Kasumi-1 (cell line): ENCODE measurements around the gene TMEM273.

Experiments used
- DNase-seq, 2 experiments: peaks; one replicate each; lab custom pipeline; 2025; lab: John Stamatoyannopoulos, UW

TMEM273 gene

DNA sequence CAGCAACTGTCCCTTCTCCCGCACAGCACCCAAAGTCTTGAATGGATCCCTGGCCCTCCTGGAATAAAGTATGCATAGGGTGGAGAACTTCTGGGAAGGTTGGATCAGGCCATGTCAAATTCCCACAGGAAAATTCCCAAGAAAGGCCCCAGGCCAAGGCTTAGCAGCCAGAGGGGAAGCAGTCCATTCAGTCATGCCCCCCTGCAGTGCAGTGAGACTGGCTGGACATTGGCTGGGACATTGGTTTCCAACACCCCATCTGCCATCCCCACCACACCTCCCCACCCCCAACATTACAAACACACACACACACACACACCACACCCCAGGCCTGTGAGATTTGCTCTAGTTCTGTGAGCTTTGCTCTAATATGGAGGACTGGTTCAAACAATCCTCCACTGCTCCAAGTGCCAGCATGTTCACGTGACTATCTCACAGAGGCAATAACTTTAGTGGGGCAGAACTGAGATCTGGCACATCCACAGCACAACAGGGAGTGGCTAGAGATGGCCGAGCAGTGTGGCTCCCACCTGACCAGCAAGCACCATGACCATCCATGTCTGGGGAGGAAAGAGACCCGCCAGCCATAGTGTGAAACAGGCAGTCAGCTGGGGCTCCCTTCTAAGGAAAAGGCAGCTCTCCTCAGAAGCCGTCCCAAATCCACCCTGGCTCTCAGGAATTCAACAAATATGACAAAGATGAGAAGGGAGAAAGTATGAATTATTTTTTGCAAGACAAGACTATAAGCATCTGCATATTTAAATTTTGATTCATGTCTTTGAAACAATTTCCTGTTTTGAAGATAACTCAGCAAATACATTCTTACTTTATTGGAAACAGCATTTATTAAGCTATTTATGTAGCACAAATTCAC is 47.6 kb downstream of the TMEM273 start:
- no peak for DNase-seq

DNA sequence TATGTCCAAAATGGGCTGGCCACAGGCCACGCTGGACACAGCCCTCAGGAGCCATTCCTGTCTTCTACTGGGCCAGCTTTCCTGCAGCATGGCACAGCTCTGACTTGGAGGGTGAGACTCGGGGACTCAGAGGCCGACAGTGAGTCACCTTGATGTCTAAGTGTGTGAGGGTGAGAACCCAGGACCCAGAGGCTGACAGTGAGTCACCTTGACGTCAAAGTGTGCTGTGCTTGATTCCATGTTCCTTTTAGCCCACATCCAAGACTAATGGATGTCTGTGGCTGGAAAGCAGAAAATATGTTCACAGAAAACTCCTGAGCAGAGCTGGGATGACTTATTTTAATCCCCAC is 48.4 kb downstream of the TMEM273 start:
- DNase-seq: no peak

DNA sequence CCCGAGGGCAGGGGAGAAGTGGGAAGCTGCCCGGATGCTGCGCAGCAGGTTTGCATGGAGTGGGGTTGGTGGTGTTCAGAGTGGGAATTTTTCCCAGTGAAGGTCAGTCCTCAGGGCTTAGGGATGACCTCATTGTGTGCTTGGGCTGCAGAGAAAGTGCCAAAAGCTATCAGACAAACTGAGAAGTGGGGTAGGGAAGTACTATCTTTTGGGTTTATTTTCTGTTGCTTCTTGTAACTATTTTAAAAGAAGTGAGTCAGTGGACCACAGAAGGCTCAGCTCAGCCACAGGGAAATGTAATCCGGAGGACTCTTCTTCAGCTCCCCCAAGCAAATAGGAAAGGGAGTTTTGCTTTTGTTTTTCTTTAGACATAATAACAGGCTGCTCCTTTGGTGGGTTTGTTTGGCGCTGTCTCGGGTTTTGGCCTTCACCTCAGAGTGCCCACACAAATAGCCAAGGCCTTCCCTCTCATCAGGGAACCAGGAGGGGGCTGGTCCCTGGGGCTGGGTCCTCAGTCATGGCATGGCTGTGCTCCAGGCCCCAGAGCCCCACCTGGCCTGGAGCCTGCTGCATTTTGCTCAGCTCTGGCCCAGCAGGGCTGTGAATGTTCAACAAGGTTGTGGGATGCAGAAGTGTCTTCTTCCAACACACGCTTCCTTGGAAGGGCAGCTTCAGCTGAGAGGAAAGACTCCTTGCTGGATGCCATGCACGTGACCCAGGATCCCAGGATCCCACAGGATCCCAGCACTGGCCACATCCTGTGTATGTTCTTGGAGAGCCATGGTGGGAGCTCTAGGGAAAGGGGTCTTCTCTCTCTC is 49.0 kb downstream of the TMEM273 start:
- peak; percentile 80 to 81 for DNase-seq

DNA sequence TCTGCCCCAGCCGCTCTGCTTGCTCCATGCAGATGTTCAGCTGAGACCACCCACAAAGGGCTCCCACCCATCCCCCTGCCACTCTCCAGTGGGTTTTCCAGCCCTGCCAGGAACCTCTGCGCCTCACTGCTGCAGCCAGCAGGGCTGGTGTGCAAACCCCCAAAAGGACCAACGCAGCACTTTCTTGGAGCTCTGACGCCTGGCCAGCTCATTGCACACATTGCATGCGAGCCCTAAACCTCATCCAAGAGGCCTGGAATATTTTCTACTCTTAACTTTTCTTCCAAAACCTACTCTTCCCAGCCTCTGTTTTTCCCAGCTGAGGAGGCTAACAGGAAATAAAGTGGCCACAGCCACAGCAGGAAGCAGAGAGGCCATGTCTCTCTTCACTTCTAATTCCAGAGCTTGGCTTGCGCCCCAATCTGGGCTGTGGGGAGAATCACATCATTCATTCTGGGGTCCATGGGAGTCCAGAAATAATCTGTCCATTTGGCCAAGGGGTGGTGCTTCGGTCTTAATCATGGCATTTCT is 49.8 kb downstream of the TMEM273 start:
- no peak for DNase-seq

DNA sequence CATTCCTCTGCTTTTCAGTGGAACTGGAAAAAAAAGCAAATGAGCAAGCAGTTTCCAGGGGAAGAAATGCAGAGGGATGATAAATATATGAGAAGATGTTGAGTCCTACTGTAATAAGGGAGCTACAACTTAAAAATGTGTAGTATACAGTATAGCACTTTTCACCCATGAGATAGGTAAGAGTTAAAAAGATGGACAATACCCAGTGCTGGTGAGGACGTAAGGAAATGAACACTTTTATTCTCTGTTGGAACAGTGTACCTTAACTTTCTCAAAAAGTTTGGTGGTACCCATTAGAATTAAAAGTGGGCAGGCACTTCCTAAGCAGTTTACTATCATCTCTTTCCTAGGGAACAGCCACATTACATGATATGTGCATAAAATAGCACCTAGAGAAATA is 51.7 kb downstream of the TMEM273 start:
- no peak for DNase-seq

DNA sequence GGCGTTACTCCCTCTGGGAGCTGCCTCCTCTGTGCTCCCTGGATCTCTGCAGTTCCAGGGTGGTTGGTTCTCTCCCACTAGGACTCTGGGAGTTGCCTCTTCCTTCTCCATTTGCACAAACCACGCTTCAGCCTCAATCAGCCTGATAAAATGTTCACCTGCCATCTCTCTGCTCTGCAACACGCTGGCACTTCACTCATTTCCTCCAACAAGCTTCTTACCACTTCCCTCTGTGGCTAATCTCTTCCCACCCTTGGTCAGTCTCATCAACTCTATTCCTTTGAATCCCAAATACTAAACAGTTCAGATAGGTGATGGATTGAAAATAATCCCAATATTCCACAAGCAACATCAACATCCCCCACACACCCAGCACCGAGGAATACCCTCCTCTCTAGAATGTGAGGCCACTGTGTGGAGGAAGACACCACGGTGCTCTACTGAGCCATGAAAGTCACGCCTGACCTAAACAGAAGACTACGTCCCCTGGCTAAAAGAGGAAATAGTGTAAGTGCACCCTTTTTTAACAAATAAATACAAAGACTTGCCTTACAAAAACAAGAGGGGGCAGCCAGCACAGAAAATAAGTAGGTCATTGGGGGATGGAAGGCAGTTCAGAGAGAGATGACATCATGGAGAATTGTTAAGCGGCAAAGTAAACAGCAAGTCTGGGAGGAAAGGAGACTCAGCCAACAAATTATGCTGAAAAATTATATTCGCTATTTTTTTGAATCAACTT is 52.4 kb downstream of the TMEM273 start:
- DNase-seq: peak; percentile 43 to 50

DNA sequence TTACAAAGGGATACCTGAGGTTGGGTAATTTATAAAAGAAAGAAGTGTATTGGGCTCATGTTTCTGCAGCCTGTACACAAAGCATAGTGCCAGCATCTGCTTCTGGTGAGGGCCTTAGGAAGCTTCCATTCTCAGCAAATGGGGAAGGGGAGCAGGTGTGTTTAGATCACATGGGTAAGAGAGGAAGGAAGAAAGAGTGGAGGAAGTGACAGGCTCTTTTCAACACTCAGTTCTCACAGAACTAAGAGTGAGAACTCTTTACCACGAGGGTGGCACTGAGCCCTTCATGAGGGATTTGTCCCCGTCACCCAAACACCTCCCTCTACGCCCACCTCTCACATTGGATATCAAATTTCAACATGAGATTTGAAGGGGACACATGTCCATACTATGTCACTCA is 53.9 kb downstream of the TMEM273 start:
- no peak for DNase-seq

DNA sequence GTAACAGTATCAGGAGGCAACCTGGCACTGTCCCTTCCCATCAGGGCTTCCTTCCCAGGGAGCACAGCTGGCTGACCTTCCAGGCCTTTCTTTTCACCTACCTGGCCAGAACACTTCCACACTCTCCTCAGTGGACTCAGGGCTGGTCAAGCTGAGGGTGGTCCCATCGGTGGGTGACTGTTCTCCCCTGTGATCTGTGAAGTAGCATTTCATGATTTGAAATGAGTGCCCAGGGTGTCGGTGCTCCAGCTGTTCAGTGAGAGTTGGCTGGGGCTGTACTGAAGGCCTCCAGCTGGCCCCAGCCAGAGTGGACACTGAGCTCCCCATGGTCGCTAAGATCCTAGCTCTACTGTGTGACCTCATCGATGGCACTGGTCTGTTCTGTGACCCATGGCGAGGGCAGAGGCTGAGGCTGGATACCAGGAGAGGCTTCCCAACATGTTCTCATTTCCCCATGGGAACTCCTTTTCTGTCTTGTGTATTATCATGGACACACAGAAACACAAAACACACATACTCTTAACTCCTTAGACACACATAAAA is 54.4 kb downstream of the TMEM273 start, which contains the start of gene FAM170B:
Gene FAM170B, minus strand, starts transcription at position 316 of the 543 bp plus-strand sequence. Its CDS starts 103 bp downstream, at position 213.
- DNase-seq: no peak

DNA sequence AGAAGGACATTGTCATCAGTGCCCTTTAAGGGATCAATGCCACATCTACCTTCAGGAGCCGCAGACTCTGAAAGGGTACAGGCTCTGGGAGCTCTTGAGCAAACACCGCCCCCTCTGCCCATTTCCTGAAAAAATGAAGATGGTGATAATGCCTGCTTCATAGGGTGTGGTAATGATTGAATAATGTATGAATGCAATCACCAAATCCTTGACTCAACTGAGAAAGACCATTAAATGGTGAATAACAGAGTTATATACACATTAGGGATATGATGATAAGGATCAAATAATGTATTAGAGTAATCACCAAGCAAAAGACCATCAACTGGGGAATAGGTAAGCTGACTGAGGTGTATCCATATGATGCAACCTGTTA is 55.8 kb downstream of the TMEM273 start:
- DNase-seq: no peak

DNA sequence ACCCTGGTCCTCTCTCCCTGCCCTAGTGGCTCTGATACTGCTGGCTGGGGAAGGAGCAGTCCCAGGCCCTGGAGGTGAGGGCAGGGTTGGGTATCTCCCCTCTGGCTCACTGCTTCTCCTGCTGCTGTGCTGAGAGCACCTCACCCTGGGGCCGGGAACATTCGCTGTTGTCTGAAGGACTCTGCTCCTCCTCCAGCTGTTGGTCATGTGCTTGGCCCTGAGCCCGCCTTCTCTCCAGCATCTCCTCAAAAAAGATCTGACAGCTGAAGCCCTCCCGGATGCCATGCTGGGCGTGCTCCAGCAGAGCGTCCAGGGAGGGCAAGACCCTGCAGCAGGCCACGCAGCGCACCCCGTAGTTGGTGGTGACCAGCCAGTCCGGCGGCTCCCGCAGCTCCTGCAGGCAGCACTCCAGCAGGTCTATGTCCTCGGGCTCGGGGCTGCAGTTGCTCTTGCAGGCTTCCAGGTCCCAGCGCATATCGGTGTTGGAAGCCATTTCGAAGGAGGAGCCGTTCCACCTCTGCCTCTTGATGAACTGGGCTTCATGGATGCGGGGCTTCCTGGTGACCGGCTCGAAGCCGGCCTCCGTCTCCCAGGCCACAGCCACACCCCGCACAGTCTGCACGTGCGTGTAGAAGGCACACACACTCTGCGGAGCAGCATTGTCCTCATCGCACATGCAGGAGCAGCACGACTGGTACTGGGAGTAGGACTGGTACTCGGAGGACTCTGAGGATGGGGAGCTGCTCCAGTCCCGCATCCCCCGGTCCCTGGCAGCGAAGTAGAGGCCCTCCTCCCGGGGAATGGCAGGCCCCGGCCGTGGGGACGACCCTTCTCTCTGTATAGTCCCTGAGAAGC is 56.5 kb downstream of the TMEM273 start:
- no peak for DNase-seq

DNA sequence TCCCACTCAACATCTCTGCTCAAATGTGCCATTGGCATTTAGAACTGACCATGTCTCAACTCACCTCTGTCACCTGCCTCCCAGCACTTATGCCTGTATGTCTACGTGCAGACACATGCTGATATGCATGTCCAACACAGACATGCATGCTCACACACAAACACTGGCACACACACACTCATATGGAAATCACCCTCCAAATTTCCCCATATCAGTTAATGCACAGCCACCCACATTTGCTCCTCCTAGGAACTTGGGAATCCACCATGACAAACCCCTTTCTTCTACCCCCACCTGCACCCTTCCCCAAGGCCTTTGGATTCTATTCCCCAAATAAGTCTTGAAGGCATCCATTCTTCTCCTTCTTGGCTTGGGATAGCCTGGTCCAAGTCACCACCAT is 58.8 kb downstream of the TMEM273 start:
- DNase-seq: no peak

DNA sequence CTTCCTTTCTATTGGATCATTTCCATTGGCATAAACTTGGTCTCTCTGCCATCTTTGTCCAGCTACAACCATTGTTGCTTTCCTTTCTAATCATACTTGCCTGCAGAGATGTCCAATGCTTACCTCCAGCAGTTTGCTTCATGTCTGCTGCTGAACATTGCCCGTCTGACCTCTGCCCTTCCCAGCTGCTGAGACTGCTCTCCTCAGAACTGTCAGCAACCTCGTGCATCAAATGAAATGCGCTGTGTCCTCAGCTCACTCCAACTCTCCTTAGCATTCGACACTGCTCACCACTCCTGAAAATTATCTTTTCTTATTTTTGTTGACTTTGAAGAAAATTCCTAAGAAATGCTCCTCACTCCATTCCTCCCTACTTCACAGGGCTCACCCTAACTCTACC is 59.3 kb downstream of the TMEM273 start:
- no peak for DNase-seq

DNA sequence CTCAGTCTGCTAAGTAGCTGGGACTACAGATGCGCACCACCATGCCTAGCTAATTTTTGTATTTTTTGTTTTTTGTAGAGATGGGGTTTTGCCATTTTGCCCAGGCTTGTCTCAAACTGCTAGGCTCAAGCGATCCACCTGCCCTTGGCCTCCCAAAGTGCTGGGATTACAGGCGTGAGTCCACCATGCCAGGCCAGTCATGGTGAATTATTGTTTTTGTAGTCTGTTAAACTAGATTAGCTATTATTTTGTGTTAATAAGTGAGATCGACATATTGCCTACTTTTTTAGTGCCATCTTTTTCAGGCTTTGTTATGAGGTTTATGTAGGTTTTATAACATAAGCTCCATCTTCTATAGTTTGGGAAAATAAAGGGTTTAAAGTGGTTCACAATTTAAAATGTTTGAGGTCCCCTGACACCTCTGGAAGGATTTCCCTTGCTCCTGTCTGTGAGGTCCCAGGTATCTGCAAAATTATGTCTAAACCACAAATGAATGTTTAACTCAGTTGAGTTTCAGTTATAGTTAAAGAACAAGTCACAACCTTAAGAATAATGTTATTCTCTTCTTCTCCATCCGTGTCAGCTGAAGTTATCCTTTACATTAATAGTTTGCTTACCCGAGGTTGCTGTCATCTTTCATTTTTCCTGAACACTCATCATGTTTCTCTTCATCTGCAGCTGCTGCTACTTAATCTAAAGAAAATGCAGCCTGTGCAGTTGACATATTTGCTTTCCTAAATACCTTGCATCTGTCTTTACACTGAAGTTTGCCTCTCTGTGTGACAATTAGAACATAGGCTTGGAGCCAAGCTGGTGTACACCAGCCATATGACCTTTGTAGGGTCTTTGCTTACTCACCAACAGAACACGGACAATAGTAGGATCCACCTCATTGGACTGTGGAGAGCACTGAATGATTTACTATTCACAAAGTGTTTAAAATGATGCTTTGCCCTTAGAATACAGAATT is 63.9 kb downstream of the TMEM273 start:
- DNase-seq: no peak

DNA sequence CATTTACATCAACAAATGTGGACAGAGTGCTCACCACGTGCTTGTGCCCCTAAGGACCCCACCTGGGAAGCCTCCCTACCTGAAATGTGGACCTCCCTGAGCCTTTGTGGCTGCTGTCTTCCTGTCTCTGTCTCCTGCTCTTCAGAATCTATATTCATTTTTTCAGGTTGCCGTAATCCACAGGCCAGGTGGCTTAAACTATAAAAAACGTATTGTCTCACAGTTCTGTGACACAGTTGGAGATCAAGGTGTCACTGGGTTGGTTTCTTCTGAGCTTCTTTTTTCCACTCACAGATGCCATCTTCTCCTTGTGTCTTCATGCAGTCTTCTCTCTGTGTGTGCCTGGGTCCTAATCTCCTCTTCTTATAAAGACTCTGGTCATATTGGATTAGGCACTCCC is 67.3 kb downstream of the TMEM273 start:
- DNase-seq: no peak

DNA sequence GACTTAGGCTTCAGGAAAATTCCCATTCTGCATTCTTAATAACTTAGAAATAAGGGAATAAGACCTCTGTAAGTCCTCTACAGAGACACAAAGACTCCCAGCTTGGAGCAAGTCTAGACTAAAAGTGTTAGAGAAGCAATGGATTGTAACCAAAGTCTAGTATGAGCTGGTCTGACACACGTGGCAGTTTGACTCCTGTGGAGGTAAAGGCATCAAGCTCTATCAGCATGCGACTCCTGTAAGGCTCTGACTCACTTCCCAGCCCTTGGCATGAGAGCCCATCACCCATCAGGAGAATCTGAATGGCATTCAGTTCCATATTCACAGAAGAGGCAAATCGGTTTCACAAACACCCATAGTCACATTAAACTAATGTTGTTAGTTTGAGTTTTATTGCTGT is 68.4 kb downstream of the TMEM273 start:
- DNase-seq: no peak

DNA sequence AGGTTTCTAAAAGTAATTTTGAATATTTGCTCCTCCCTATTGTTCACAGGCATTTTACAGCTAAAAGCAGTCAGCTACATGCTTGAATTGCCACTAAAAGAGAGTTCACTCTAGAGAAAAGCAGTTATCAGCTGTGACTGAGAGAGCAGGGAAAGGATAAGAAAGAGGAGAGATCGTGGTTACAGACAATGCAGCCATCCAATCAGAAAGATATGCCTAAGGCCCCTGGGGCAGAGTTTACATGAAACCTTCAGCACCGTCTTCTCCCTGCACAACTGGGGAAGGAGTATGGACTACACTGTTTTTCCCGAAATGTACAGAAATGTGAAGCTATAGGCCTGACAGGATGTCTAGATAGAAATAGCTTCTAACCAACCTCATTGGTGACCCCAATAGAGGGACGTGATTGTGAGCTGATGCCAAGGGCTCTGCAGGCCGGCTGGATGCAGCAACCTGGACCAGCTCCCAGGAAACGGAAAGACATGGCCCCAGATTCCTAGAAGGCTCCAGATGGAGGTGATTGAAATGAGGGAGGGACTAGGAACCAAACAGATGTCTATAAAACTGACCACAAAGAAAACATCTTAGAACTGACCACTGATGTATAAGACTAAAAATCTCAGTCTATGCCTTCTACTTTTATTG is 69.6 kb downstream of the TMEM273 start:
- no peak for DNase-seq

DNA sequence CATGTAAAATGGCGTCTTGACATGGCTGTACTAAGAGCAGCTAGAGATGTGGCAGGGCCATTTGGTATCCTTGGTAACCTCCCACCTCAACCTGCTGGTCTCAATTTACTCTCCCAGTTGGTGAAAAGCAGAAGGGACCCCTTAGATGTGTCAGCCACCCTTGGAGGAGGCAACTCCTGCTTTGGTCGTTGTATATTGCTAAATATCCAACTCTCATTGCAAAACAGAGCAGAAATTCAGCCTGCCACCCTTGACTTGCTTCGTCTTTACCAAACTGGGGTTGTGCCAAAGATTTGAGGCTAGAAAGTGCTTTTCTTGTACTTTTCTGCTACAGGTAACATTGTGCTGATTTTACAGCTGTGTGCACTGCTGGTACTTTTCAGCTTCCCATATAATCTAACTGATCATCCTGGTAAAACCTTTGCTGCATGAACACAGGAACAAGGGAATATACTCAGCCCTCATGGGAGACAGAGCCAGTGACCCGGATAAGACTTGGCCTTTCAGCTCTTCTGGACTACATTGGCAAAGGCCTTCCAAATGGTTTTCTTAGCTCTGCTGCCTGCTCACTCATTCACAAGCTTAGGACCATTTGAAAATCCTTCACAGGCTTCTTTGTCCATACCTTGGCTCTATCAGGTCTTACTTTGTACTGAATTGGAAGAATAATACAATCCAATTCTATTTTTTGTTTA is 70.7 kb downstream of the TMEM273 start:
- DNase-seq: no peak

DNA sequence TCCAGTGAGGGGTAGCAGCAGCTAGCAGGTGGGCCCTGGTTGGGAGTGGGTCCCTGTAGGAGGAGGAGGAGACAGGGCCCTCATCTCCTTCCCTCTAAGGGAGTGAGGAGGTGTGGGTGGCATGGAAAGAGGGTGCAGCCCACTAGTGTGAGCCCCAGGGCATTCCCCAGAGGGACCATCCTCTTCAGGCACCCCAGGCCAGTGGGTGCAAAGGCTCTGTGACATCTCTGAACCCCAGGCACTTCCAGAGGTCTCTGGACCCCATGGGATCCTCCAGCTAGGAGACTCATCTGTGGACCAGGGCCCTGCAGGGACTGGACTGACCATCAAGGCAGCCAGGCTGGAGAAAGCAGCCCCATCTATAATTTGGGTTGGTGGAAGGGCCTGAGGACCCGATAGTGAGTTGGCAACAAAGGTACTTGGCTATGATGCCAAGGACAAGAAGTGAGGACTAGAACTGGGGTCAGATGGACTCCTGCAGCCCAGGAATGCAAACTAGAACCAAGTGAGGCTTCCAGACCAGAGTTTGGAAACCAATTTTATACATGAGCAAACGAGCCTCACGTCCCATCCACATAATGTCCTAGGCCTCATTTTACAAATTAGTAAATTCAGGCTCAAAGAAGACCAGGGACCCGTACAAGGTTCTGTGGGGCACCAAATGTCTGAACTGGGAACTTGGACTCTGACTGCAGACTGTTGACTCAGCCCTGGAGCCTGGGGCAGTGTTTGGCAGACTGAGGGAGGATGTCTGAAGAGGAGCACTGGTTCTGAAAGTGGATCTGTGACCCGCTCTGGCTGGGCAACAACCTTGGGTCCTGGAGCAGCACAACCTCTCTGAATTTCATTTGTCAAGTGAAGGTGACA is 71.4 kb downstream of the TMEM273 start:
- DNase-seq: no peak
